ENCODE data around the gene EEF1A2.

EEF1A2 gene

DNA sequence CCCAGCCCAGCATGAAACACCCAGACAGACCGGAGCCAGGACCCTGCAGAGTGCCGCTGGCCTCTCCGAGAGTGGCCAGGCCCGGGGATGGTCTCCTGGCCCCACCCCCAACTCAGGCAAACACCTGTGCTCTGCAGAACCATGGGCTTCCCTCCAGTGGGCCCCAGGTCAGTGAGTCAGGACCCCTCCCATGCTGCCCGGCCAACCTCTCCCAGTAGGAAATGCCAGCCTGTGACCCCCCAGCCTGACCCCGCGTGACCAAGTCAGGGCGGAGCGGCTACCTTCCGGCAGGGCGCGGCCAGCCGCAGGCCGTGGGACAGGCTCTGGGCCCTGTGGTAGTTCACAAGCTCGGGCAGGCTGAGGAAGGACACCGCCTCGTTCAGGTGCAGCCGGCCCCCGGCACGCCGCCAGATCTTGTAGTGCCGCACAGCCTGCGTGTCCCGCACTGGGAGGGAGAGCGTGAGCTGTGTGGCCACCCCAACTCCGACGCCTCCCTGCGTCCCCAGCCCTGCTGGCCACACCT, 35.0 kb upstream of the EEF1A2 start:
- H3K4me3 ChIP-seq (ENCODE audit: low read depth in 1 of 2, low read length in 2 of 2), result no peak overlapping the region
- ATAC-seq (ENCODE audit: insufficient read depth, low read depth) (no peak), DNase-seq (no peak)
- H4K20me1 ChIP-seq (ENCODE audit: insufficient read depth, low read length), result peaks cover 18% of the 10 kb centered on the region
- H3K79me2 ChIP-seq (ENCODE audit: insufficient read depth, low read length), result no peaks in the 10 kb centered on the region
- TF ChIP-seq, protein P1, sequence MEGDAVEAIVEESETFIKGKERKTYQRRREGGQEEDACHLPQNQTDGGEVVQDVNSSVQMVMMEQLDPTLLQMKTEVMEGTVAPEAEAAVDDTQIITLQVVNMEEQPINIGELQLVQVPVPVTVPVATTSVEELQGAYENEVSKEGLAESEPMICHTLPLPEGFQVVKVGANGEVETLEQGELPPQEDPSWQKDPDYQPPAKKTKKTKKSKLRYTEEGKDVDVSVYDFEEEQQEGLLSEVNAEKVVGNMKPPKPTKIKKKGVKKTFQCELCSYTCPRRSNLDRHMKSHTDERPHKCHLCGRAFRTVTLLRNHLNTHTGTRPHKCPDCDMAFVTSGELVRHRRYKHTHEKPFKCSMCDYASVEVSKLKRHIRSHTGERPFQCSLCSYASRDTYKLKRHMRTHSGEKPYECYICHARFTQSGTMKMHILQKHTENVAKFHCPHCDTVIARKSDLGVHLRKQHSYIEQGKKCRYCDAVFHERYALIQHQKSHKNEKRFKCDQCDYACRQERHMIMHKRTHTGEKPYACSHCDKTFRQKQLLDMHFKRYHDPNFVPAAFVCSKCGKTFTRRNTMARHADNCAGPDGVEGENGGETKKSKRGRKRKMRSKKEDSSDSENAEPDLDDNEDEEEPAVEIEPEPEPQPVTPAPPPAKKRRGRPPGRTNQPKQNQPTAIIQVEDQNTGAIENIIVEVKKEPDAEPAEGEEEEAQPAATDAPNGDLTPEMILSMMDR (IDR thresholded peaks at IDR 0.05; ENCODE audit: borderline replicate concordance, extremely low read depth, low read length, poor library complexity, severe bottlenecking), result no peak
- no peak for TF ChIP-seq EZH2 (IDR thresholded peaks at IDR 0.05; ENCODE audit: borderline replicate concordance, low read depth, low read length, severe bottlenecking)
- H2AFZ ChIP-seq (ENCODE audit: low read depth, low read length), result no peak overlapping the region
- no peak overlapping the region for H3K4me2 ChIP-seq (ENCODE audit: insufficient read depth, low read length)
- no peak overlapping the region for H3K27ac ChIP-seq (ENCODE audit: low read length)
- peaks cover 21% of the 10 kb centered on the region for H3K4me1 ChIP-seq (ENCODE audit: insufficient read depth, low read length)
- H3K9ac ChIP-seq (ENCODE audit: low read depth, low read length), result no peak overlapping the region
- no peaks in the 10 kb centered on the region for H3K9me3 ChIP-seq (ENCODE audit: insufficient read depth, low read length, severe bottlenecking)
- H3K36me3 ChIP-seq (ENCODE audit: insufficient read depth, low read length), result no peaks in the 10 kb centered on the region
- H3K27me3 ChIP-seq (ENCODE audit: insufficient read depth, low read length, poor library complexity), result no peaks in the 10 kb centered on the region

DNA sequence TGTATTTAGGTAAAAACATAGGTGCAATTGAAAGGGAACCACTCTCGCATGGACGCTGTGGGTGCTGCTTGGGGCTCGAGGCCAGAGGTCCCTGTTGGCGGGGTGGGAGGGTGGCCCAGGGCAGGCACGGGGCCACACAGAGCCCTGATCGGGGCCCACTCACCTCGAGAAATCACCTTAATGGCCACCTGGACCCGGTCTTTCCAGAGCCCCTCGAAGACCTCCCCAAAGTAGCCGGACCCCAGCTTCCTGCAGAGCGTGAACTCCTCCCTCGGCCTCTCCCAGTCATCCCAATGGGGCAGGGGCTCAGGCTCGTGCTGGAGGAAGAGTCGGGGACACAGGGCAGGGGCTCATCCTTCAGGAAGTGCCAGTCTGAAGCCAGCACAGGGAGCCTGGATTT, 34.5 kb upstream of the EEF1A2 start:
- Histone ChIP-seq H3K36me3 (ENCODE audit: insufficient read depth, low read length) (no peaks in the 10 kb centered on the region), H4K20me1 (ENCODE audit: insufficient read depth, low read length) (peaks cover 20% of the 10 kb centered on the region), H3K4me3 (ENCODE audit: low read depth in 1 of 2, low read length in 2 of 2) (no peak overlapping the region), H3K4me2 (ENCODE audit: insufficient read depth, low read length) (no peak overlapping the region), H3K9ac (ENCODE audit: low read depth, low read length) (no peak overlapping the region), H2AFZ (ENCODE audit: low read depth, low read length) (no peak overlapping the region), H3K4me1 (ENCODE audit: insufficient read depth, low read length) (peaks cover 16% of the 10 kb centered on the region), H3K27ac (ENCODE audit: low read length) (no peak overlapping the region), H3K27me3 (ENCODE audit: insufficient read depth, low read length, poor library complexity) (no peaks in the 10 kb centered on the region), H3K9me3 (ENCODE audit: insufficient read depth, low read length, severe bottlenecking) (no peaks in the 10 kb centered on the region), H3K79me2 (ENCODE audit: insufficient read depth, low read length) (no peaks in the 10 kb centered on the region)
- ATAC-seq (ENCODE audit: insufficient read depth, low read depth), result no peak
- TF ChIP-seq, protein P1 (IDR thresholded peaks at IDR 0.05; ENCODE audit: borderline replicate concordance, extremely low read depth, low read length, poor library complexity, severe bottlenecking), result no peak
- no peak for TF ChIP-seq EZH2 (IDR thresholded peaks at IDR 0.05; ENCODE audit: borderline replicate concordance, low read depth, low read length, severe bottlenecking)
- no peak for DNase-seq

DNA sequence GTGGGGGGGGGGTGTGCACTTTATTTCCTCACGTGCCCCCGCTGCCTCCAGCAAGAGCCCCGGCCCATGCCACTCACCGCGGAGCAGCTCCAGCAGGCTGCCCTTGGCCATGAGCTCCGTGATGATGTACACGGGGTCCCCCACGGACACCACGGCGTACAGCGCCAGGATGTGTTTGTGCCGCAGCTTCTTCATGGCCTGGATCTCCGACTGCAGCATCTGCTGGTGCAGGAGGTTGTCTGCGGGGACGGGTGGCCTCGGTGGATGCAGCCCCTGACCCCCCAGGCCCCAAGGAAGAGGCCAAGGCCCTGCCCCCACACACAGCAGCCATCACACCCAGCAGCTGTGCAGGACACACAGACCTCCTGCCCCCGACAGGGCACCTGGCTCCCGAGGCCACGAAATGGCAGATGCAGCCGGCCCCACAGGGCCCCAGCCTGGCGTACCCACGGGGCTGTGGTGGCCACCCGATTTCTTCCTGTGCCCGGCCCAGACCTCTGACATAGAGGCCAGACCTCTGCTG, 33.6 kb upstream of the EEF1A2 start:
- H3K4me1 ChIP-seq (ENCODE audit: insufficient read depth, low read length), result peaks cover 7% of the 10 kb centered on the region
- no peak for TF ChIP-seq EZH2 (IDR thresholded peaks at IDR 0.05; ENCODE audit: borderline replicate concordance, low read depth, low read length, severe bottlenecking)
- TF ChIP-seq, protein P1 (IDR thresholded peaks at IDR 0.05; ENCODE audit: borderline replicate concordance, extremely low read depth, low read length, poor library complexity, severe bottlenecking), result no peak
- H3K36me3 ChIP-seq (ENCODE audit: insufficient read depth, low read length), result no peaks in the 10 kb centered on the region
- peaks cover 20% of the 10 kb centered on the region for H4K20me1 ChIP-seq (ENCODE audit: insufficient read depth, low read length)
- H3K4me3 ChIP-seq (ENCODE audit: low read depth in 1 of 2, low read length in 2 of 2), result no peak overlapping the region
- no peak for DNase-seq
- no peaks in the 10 kb centered on the region for H3K27me3 ChIP-seq (ENCODE audit: insufficient read depth, low read length, poor library complexity)
- H3K4me2 ChIP-seq (ENCODE audit: insufficient read depth, low read length), result no peak overlapping the region
- H3K9ac ChIP-seq (ENCODE audit: low read depth, low read length), result no peak overlapping the region
- no peak overlapping the region for H3K27ac ChIP-seq (ENCODE audit: low read length)
- no peaks in the 10 kb centered on the region for H3K79me2 ChIP-seq (ENCODE audit: insufficient read depth, low read length)
- H2AFZ ChIP-seq (ENCODE audit: low read depth, low read length), result no peak overlapping the region
- no peak for ATAC-seq (ENCODE audit: insufficient read depth, low read depth)
- no peaks in the 10 kb centered on the region for H3K9me3 ChIP-seq (ENCODE audit: insufficient read depth, low read length, severe bottlenecking)

All from DND-41 (cell line).